Astrocyte (in vitro differentiated cells and primary cell): Measurements from ENCODE around the gene ZFP14.
"Not testable (repeated sequence)": the region's sequence is repeated elsewhere in the genome, so short reads cannot be mapped to it uniquely, and the experiment has no call there.

ENCODE experiments used
- EZH2 ChIP-seq: IDR thresholded peaks from 2 replicates; pipeline ENCODE4 v1.6.1; 2012; ENCODE audit warnings: mild to moderate bottlenecking, low read length, inconsistent platforms; ENCODE audit not compliant: insufficient read depth
- TF ChIP-seq, protein P1 (sequence below): IDR thresholded peaks from 2 replicates; pipeline ENCODE4 v1.5.1; 2011; ENCODE audit warnings: low read depth, mild to moderate bottlenecking, inconsistent platforms, low read length, moderate library complexity; ENCODE audit not compliant: insufficient read depth

- TF ChIP-seq, protein P1, sequence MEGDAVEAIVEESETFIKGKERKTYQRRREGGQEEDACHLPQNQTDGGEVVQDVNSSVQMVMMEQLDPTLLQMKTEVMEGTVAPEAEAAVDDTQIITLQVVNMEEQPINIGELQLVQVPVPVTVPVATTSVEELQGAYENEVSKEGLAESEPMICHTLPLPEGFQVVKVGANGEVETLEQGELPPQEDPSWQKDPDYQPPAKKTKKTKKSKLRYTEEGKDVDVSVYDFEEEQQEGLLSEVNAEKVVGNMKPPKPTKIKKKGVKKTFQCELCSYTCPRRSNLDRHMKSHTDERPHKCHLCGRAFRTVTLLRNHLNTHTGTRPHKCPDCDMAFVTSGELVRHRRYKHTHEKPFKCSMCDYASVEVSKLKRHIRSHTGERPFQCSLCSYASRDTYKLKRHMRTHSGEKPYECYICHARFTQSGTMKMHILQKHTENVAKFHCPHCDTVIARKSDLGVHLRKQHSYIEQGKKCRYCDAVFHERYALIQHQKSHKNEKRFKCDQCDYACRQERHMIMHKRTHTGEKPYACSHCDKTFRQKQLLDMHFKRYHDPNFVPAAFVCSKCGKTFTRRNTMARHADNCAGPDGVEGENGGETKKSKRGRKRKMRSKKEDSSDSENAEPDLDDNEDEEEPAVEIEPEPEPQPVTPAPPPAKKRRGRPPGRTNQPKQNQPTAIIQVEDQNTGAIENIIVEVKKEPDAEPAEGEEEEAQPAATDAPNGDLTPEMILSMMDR: not testable (repeated sequence)
- TF ChIP-seq EZH2: not testable (repeated sequence)
Measured at GRCh38 chr19:36314053-36314452, 64.9 kb downstream of the ZFP14 start.
